ENCODE results near the gene PAK3. TPM values are rescaled to one million over a fixed set of nuclear protein-coding genes. Genes with fewer than 3 reads are reported as not detected.

Gene PAK3
- total RNA-seq, 4 donors from 2014 or later, result 0.10 to 0.29 (median 0.26) TPM; not detected in 1

- Histone ChIP-seq H3K4me3 (no peak overlapping the region), H3K27me3 (no peaks in the 10 kb centered on the region), H3K36me3 (no peaks in the 10 kb centered on the region), H3K27ac (no peak overlapping the region), H3K4me1 (no peaks in the 10 kb centered on the region), H3K9me3 (no peaks in the 10 kb centered on the region)
- TF ChIP-seq CTCF (IDR thresholded peaks at IDR 0.05 in 4 of 5, conservative IDR thresholded peaks at IDR 0.05 in 1 of 5), result no peak
- TF ChIP-seq POLR2A (IDR thresholded peaks at IDR 0.05), result no peak
- in situ Hi-C loops (cut with MboI; ENCODE audit: low sequenced_read_pairs in 4 of 4), result no loop called here
- ATAC-seq, result no peak
- intact Hi-C loops (cut with DNase I; ENCODE audit: low total_unique reads), result no loop called here
- DNase-seq, result no peak
Observed at GRCh38 chrX:111110098-111110775, 14.2 kb downstream of the PAK3 start.

- ATAC-seq (no peak), DNase-seq (no peak)
- no peak overlapping the region for H3K27ac ChIP-seq
- H3K4me3 ChIP-seq, result no peak overlapping the region
- intact Hi-C loops (cut with DNase I; ENCODE audit: low total_unique reads) (no loop called here), in situ Hi-C loops (cut with MboI; ENCODE audit: low sequenced_read_pairs in 4 of 4) (no loop called here)
- no peaks in the 10 kb centered on the region for H3K36me3 ChIP-seq
- no peaks in the 10 kb centered on the region for H3K9me3 ChIP-seq
- TF ChIP-seq CTCF (IDR thresholded peaks at IDR 0.05 in 4 of 5, conservative IDR thresholded peaks at IDR 0.05 in 1 of 5) (no peak), POLR2A (IDR thresholded peaks at IDR 0.05) (no peak)
- H3K4me1 ChIP-seq, result no peaks in the 10 kb centered on the region
- H3K27me3 ChIP-seq, result peaks cover 0 to 4% (median 0%) of the 10 kb centered on the region in 3 donors
Observed at GRCh38 chrX:111114806-111115205, 18.8 kb downstream of the PAK3 start.

GRCh38 chrX:111116666-111117065 is 20.7 kb downstream of the PAK3 start:
- H3K4me3 ChIP-seq, result no peak overlapping the region
- TF ChIP-seq POLR2A (IDR thresholded peaks at IDR 0.05) (no peak), CTCF (IDR thresholded peaks at IDR 0.05 in 4 of 5, conservative IDR thresholded peaks at IDR 0.05 in 1 of 5) (no peak)
- no peak for ATAC-seq
- H3K36me3 ChIP-seq, result no peaks in the 10 kb centered on the region
- H3K9me3 ChIP-seq, result no peaks in the 10 kb centered on the region
- peaks cover 0 to 4% (median 0%) of the 10 kb centered on the region in 3 donors for H3K27me3 ChIP-seq
- intact Hi-C loops (cut with DNase I; ENCODE audit: low total_unique reads) (no loop called here), in situ Hi-C loops (cut with MboI; ENCODE audit: low sequenced_read_pairs in 4 of 4) (no loop called here)
- H3K27ac ChIP-seq, result no peak overlapping the region
- no peaks in the 10 kb centered on the region for H3K4me1 ChIP-seq
- no peak for DNase-seq

GRCh38 chrX:111119341-111119740 is 23.4 kb downstream of the PAK3 start:
- Histone ChIP-seq H3K27ac (no peak overlapping the region), H3K27me3 (peaks cover 0 to 4% (median 0%) of the 10 kb centered on the region in 3 donors), H3K9me3 (no peaks in the 10 kb centered on the region), H3K4me1 (no peaks in the 10 kb centered on the region), H3K4me3 (no peak overlapping the region), H3K36me3 (no peaks in the 10 kb centered on the region)
- ATAC-seq (no peak), DNase-seq (no peak)
- intact Hi-C loops (cut with DNase I; ENCODE audit: low total_unique reads), result no loop called here
- TF ChIP-seq POLR2A (IDR thresholded peaks at IDR 0.05), result no peak
- no peak for TF ChIP-seq CTCF (IDR thresholded peaks at IDR 0.05 in 4 of 5, conservative IDR thresholded peaks at IDR 0.05 in 1 of 5)
- in situ Hi-C loops (cut with MboI; ENCODE audit: low sequenced_read_pairs in 4 of 4), result no loop called here

- H3K27ac ChIP-seq, result no peak overlapping the region
- H3K4me1 ChIP-seq, result no peaks in the 10 kb centered on the region
- H3K4me3 ChIP-seq, result no peak overlapping the region
- in situ Hi-C loops (cut with MboI; ENCODE audit: low sequenced_read_pairs in 4 of 4), result no loop called here
- no peaks in the 10 kb centered on the region for H3K36me3 ChIP-seq
- ATAC-seq (no peak), DNase-seq (no peak)
- peaks cover 0 to 12% (median 0%) of the 10 kb centered on the region in 3 donors for H3K27me3 ChIP-seq
- intact Hi-C loops (cut with DNase I; ENCODE audit: low total_unique reads), result no loop called here
- TF ChIP-seq CTCF (IDR thresholded peaks at IDR 0.05 in 4 of 5, conservative IDR thresholded peaks at IDR 0.05 in 1 of 5), result no peak
- TF ChIP-seq POLR2A (IDR thresholded peaks at IDR 0.05), result no peak
- no peaks in the 10 kb centered on the region for H3K9me3 ChIP-seq
Observed at GRCh38 chrX:111123125-111123524, 27.1 kb downstream of the PAK3 start.

Measured in gastrocnemius medialis (tissue), 4 donors.